ENCODE measurements around the gene FBXO10.

- no peak for TF ChIP-seq POLR2AphosphoS5 (IDR thresholded peaks at IDR 0.05; ENCODE audit: low read depth)
- no peak for TF ChIP-seq REST (IDR thresholded peaks at IDR 0.05; ENCODE audit: insufficient replicate concordance, low read depth)
These were observed 41.0 kb upstream of the FBXO10 start for GRCh38 chr9:37617161-37617560.
